Liver (tissue), 9 donors: ENCODE measurements around the gene GALNT10. TPM values are rescaled to one million over a fixed set of nuclear protein-coding genes. Genes with fewer than 3 reads are reported as not detected.
"Not testable (repeated sequence)": the region's sequence is repeated elsewhere in the genome, so short reads cannot be mapped to it uniquely, and the experiment has no call there.

Experiments used
- DNase-seq: peaks from one replicate; pipeline ENCODE4 v3.0.0-alpha.2; 2017; ENCODE audit warnings: low spot score
- H3K27ac ChIP-seq, 2 donors: one replicate each; pipeline ENCODE4 v1.7.0; 2013; ENCODE audit warnings: inconsistent platforms in 2 of 2, low read length in 2 of 2, control low read depth in 1 of 2, low read depth in 1 of 2, mild to moderate bottlenecking in 1 of 2
- H3K27me3 ChIP-seq, 4 donors: one replicate each; pipeline versions ENCODE4 v1.6.1 to v1.7.0; 2013; ENCODE audit warnings: low read length in 3 of 4, inconsistent platforms in 1 of 4, mild to moderate bottlenecking in 1 of 4, moderate library complexity in 1 of 4; ENCODE audit not compliant: control insufficient read depth in 4 of 4, insufficient read depth in 4 of 4
- H3K36me3 ChIP-seq, 4 donors: one replicate each; pipeline versions ENCODE4 v1.6.1 to v1.7.0; 2013; ENCODE audit warnings: low read length in 3 of 4, mild to moderate bottlenecking in 3 of 4, low read depth in 1 of 4, moderate library complexity in 1 of 4; ENCODE audit not compliant: control insufficient read depth in 4 of 4, insufficient read depth in 3 of 4
- H3K4me1 ChIP-seq, 4 donors: one replicate each; pipeline versions ENCODE4 v1.6.1 to v1.7.0; 2013; ENCODE audit warnings: low read length in 3 of 4, mild to moderate bottlenecking in 3 of 4, moderate library complexity in 1 of 4; ENCODE audit not compliant: control insufficient read depth in 4 of 4, insufficient read depth in 4 of 4
- H3K4me3 ChIP-seq, 3 donors: one replicate each; pipeline versions ENCODE4 v1.6.1 to v1.7.0; 2013; ENCODE audit warnings: low read length in 3 of 3, control low read depth in 1 of 3, low read depth in 1 of 3, mild to moderate bottlenecking in 1 of 3
- H3K9ac ChIP-seq, 2 donors: one replicate each; pipeline ENCODE4 v1.7.0; 2013; ENCODE audit warnings: low read length in 2 of 2, mild to moderate bottlenecking in 2 of 2, moderate library complexity in 2 of 2, control low read depth in 1 of 2, low read depth in 1 of 2
- H3K9me3 ChIP-seq, 4 donors: one replicate each; pipeline versions ENCODE4 v1.6.1 to v1.7.0; 2013; ENCODE audit warnings: low read length in 3 of 4; ENCODE audit not compliant: control insufficient read depth in 4 of 4
- EGR1 ChIP-seq, 2 donors: IDR thresholded peaks; 2 replicates each; pipeline ENCODE4 v1.6.1; 2016 to 2018; ENCODE audit warnings: antibody characterized with exemption in 2 of 2, low read depth in 2 of 2
- FOXA1 ChIP-seq: IDR thresholded peaks from 2 replicates; pipeline ENCODE4 v1.6.1; 2016; ENCODE audit warnings: antibody characterized with exemption
- FOXA2 ChIP-seq: IDR thresholded peaks from 2 replicates; pipeline ENCODE4 v1.6.1; 2016; ENCODE audit warnings: antibody characterized with exemption
- GABPA ChIP-seq, 2 donors: IDR thresholded peaks in 1 of 2; conservative IDR thresholded peaks in 1 of 2; 2 replicates each; pipeline ENCODE4 v1.6.1; 2016; ENCODE audit warnings: antibody characterized with exemption in 2 of 2, mild to moderate bottlenecking in 1 of 2, moderate library complexity in 1 of 2
- HNF4A ChIP-seq, 2 donors: conservative IDR thresholded peaks; 2 replicates each; pipeline ENCODE4 v1.6.1; 2016; ENCODE audit warnings: antibody characterized with exemption in 2 of 2, mild to moderate bottlenecking in 2 of 2
- HNF4G ChIP-seq: IDR thresholded peaks from 2 replicates; pipeline ENCODE4 v1.6.1; 2016; ENCODE audit warnings: antibody characterized with exemption
- JUND ChIP-seq, 2 donors: IDR thresholded peaks; 2 replicates each; pipeline ENCODE4 v1.6.1; 2016; ENCODE audit warnings: antibody characterized with exemption in 2 of 2
- MAX ChIP-seq: IDR thresholded peaks from 2 replicates; pipeline ENCODE4 v1.6.1; 2016; ENCODE audit warnings: antibody characterized with exemption
- NR2F2 ChIP-seq: IDR thresholded peaks from 2 replicates; pipeline ENCODE4 v1.6.1; 2016; ENCODE audit warnings: antibody characterized with exemption
- RAD21 ChIP-seq, 2 donors: IDR thresholded peaks; 2 replicates each; pipeline ENCODE4 v1.6.1; 2016; ENCODE audit warnings: antibody characterized with exemption in 2 of 2, mild to moderate bottlenecking in 2 of 2
- RXRA ChIP-seq, 2 donors: IDR thresholded peaks; 2 replicates each; pipeline ENCODE4 v1.6.1; 2017 to 2018; ENCODE audit warnings: antibody characterized with exemption in 2 of 2, mild to moderate bottlenecking in 1 of 2
- TAF1 ChIP-seq: conservative IDR thresholded peaks from 2 replicates; pipeline ENCODE4 v1.6.1; 2016; ENCODE audit warnings: antibody characterized with exemption, mild to moderate bottlenecking
- YY1 ChIP-seq: IDR thresholded peaks from 2 replicates; pipeline ENCODE4 v1.6.1; 2016; ENCODE audit warnings: antibody characterized with exemption, mild to moderate bottlenecking
- WGBS: extraction: QIAGEN DNeasy Blood & Tissue Kit; methylation state at CpG from one replicate; pipeline ENCODE4 v1.1.7; 2013; 5-methylcytosine and 5-hydroxymethylcytosine counted together
- polyA plus RNA-seq, 2 donors: library from polyadenylated mRNA; stranded (reverse) in 1 of 2; unstranded in 1 of 2; fragments of 200-250 nt in 1 of 2; fragments of >200 nt in 1 of 2; fragmentation: Nextera tagmentation in 1 of 2; extraction: Ambion mirVana in 1 of 2; gene quantifications; one replicate each; pipeline versions ENCODE4 v1.2.1 to v1.2.3, GENCODE V29; 2013 to 2015
- total RNA-seq, 2 donors: library from RNA; depleted of rRNA; stranded (reverse); fragments of >200 nt; gene quantifications; one replicate each; pipeline ENCODE4 v1.2.3, GENCODE V29; 2014
- TF ChIP-seq, protein P1 (sequence below): IDR thresholded peaks from 2 replicates; pipeline ENCODE4 v1.6.1; 2016; ENCODE audit warnings: antibody characterized with exemption, mild to moderate bottlenecking
- TF ChIP-seq, protein P2 (sequence below): IDR thresholded peaks from 2 replicates; pipeline ENCODE4 v1.6.1; 2016; ENCODE audit warnings: antibody characterized with exemption
- donor health status: healthy.
- donor health status: healthy.
- donor health status: healthy.
- donor health status: healthy.
- donor health status: healthy.

GALNT10 gene
- total and polyA plus RNA-seq, 4 donors, result 1.1 to 17.8 (median 5.3) TPM

DNA sequence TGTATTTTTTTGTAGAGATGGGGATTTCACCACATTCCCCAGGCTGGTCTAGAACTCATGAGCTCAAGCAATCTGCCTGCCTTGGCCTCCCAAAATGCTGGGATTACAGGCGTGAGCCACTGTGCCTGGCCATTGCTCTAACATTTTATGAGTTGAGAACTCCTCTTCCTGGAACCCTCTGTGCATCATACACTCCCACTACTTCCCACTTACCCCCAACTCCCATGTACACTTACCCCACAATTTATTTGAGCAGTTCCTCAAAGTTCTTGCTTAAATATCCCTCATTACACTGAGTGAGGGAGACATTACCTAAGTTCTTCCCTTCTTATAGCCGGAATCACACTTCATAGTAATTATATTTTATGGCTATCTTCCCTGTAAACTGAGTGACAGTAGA, 42.9 kb upstream of the GALNT10 start:
- Histone ChIP-seq H3K9me3 (no peaks in the 10 kb centered on the region), H3K27me3 (no peaks in the 10 kb centered on the region), H3K4me1 (no peaks in the 10 kb centered on the region), H3K4me3 (no peak overlapping the region), H3K9ac (no peak overlapping the region), H3K36me3 (no peaks in the 10 kb centered on the region), H3K27ac (no peak overlapping the region)
- no peak for DNase-seq
- WGBS, result 87% methylated on average over 2 of the region's 2 CpGs
- TF ChIP-seq TAF1 (no peak), JUND (IDR thresholded peaks at IDR 0.05) (no peak), NR2F2 (no peak), FOXA1 (no peak), YY1 (no peak), HNF4A (conservative IDR thresholded peaks at IDR 0.05) (no peak), EGR1 (IDR thresholded peaks at IDR 0.05; ENCODE audit: low read depth in 2 of 2) (no peak), GABPA (IDR thresholded peaks at IDR 0.05 in 1 of 2, conservative IDR thresholded peaks at IDR 0.05 in 1 of 2) (no peak), FOXA2 (no peak)
- TF ChIP-seq, protein P1, sequence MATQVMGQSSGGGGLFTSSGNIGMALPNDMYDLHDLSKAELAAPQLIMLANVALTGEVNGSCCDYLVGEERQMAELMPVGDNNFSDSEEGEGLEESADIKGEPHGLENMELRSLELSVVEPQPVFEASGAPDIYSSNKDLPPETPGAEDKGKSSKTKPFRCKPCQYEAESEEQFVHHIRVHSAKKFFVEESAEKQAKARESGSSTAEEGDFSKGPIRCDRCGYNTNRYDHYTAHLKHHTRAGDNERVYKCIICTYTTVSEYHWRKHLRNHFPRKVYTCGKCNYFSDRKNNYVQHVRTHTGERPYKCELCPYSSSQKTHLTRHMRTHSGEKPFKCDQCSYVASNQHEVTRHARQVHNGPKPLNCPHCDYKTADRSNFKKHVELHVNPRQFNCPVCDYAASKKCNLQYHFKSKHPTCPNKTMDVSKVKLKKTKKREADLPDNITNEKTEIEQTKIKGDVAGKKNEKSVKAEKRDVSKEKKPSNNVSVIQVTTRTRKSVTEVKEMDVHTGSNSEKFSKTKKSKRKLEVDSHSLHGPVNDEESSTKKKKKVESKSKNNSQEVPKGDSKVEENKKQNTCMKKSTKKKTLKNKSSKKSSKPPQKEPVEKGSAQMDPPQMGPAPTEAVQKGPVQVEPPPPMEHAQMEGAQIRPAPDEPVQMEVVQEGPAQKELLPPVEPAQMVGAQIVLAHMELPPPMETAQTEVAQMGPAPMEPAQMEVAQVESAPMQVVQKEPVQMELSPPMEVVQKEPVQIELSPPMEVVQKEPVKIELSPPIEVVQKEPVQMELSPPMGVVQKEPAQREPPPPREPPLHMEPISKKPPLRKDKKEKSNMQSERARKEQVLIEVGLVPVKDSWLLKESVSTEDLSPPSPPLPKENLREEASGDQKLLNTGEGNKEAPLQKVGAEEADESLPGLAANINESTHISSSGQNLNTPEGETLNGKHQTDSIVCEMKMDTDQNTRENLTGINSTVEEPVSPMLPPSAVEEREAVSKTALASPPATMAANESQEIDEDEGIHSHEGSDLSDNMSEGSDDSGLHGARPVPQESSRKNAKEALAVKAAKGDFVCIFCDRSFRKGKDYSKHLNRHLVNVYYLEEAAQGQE, result no peak

- not testable (repeated sequence) for DNase-seq, H3K27ac ChIP-seq, H3K27me3 ChIP-seq, H3K4me1 ChIP-seq, H3K9me3 ChIP-seq, H3K36me3 ChIP-seq, H3K4me3 ChIP-seq, H3K9ac ChIP-seq
- WGBS, result 92% methylated on average over 2 of the region's 2 CpGs
Measured at GRCh38 chr5:154150471-154150870, 40.1 kb upstream of the GALNT10 start.

DNA sequence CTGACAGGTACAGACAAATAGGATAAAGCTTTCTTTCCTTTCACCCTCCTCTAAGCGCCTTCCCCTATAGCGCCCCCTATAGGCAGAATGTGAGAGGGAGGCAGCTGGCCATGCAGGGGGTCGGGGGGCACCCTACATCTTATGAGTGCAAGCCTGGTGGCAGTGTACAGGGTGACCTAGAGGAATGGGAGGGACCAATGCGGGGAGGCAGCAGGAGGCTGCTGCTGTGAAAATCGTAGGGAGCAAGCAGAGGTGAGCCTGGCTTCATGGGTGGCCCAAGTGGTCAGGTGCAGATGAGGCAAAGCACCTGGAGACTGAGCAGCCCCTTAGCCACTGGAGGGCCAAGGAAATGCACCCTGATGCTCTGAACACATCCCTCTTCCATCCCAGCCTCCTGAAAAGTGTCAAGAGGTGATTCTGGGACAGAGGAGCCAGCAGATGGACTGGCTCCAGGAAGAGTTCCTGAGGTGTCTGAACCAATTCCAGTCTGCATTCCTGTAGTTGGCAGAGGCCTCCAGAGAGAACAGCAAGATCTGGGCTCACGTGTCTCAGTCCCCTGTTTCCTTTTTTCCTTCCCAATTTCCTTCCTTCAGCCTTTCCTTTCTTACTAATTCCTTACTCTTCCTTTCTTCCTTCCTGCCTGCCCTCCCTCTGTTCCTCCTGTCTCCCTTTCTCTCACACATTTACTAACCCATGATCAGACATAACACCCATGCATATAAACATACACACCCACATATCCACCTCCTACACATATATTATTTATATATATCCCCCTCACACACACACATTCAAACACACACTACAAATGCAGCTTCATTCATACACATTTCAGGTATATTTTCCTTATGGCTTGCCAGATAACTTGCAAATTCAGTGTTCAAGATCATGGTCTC, 32.8 kb upstream of the GALNT10 start:
- H3K27me3 ChIP-seq, result no peaks in the 10 kb centered on the region
- H3K27ac ChIP-seq, result no peak overlapping the region
- no peak for DNase-seq
- TF ChIP-seq HNF4G (no peak), JUND (IDR thresholded peaks at IDR 0.05) (no peak), HNF4A (conservative IDR thresholded peaks at IDR 0.05) (no peak), GABPA (IDR thresholded peaks at IDR 0.05 in 1 of 2, conservative IDR thresholded peaks at IDR 0.05 in 1 of 2) (no peak), YY1 (no peak), EGR1 (IDR thresholded peaks at IDR 0.05; ENCODE audit: low read depth in 2 of 2) (no peak), RXRA (IDR thresholded peaks at IDR 0.05) (no peak), MAX (no peak), NR2F2 (no peak), FOXA1 (no peak), RAD21 (IDR thresholded peaks at IDR 0.05) (no peak), FOXA2 (no peak)
- TF ChIP-seq, protein P1, result no peak
- TF ChIP-seq, protein P2, sequence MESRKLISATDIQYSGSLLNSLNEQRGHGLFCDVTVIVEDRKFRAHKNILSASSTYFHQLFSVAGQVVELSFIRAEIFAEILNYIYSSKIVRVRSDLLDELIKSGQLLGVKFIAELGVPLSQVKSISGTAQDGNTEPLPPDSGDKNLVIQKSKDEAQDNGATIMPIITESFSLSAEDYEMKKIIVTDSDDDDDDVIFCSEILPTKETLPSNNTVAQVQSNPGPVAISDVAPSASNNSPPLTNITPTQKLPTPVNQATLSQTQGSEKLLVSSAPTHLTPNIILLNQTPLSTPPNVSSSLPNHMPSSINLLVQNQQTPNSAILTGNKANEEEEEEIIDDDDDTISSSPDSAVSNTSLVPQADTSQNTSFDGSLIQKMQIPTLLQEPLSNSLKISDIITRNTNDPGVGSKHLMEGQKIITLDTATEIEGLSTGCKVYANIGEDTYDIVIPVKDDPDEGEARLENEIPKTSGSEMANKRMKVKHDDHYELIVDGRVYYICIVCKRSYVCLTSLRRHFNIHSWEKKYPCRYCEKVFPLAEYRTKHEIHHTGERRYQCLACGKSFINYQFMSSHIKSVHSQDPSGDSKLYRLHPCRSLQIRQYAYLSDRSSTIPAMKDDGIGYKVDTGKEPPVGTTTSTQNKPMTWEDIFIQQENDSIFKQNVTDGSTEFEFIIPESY, result no peak
- H3K4me3 ChIP-seq, result no peak overlapping the region
- no peaks in the 10 kb centered on the region for H3K9me3 ChIP-seq
- H3K9ac ChIP-seq, result no peak overlapping the region
- H3K4me1 ChIP-seq, result no peaks in the 10 kb centered on the region
- H3K36me3 ChIP-seq, result no peaks in the 10 kb centered on the region
- 62% methylated on average over 6 of the region's 6 CpGs for WGBS
